HepG2 (cell line): Measurements from ENCODE around the gene PRRT2. TPM values are rescaled to one million over a fixed set of nuclear protein-coding genes. Genes with fewer than 3 reads are reported as not detected.

ENCODE experiments used
- CREB3 ChIP-seq: sonication (generic); formaldehyde crosslinking; IDR thresholded peaks from 2 replicates; pipeline ENCODE4 v1.5.0; 2020; ENCODE audit warnings: missing genetic modification reagents
- FLYWCH1 ChIP-seq: sonication (generic); formaldehyde crosslinking; IDR thresholded peaks from 2 replicates; pipeline ENCODE4 v1.8.1; 2023; ENCODE audit warnings: mild to moderate bottlenecking, missing genetic modification reagents
- HDAC6 ChIP-seq: fragments of 200-600 bp; sonication (generic); IDR thresholded peaks from 2 replicates; pipeline ENCODE4 v1.7.0; 2017; ENCODE audit warnings: mild to moderate bottlenecking, antibody characterized with exemption, low read length, low read depth
- IKZF4 ChIP-seq: sonication (generic); formaldehyde crosslinking; IDR thresholded peaks from 2 replicates; pipeline ENCODE4 v1.5.1; 2020; ENCODE audit warnings: borderline replicate concordance, mild to moderate bottlenecking, low read depth, missing genetic modification reagents; ENCODE audit errors: not compliant biosample characterization
- IRF9 ChIP-seq: sonication (generic); formaldehyde crosslinking; IDR thresholded peaks from 2 replicates; pipeline ENCODE4 v1.8.0; 2022; ENCODE audit warnings: missing genetic modification reagents, mild to moderate bottlenecking, borderline replicate concordance
- KAT7 ChIP-seq: IDR thresholded peaks from 2 replicates; pipeline ENCODE4 v1.6.1; 2018; ENCODE audit warnings: borderline replicate concordance, missing compliant biosample characterization
- NFE2L2 ChIP-seq: fragments of 150-350 bp; IDR thresholded peaks from 2 replicates; pipeline ENCODE4 v1.6.1; 2014; ENCODE audit warnings: low read length
- NR3C1 ChIP-seq: sonication (generic); formaldehyde crosslinking; IDR thresholded peaks from 2 replicates; pipeline ENCODE4 v1.4.0; 2020; ENCODE audit warnings: missing genetic modification reagents
- PRPF4 ChIP-seq: fragments of 200-400 bp; formaldehyde crosslinking; IDR thresholded peaks from 2 replicates; pipeline ENCODE4 v1.6.1; 2016; ENCODE audit warnings: low read length, low read depth; ENCODE audit not compliant: poor library complexity, severe bottlenecking
- RBM39 ChIP-seq: fragments of 200-400 bp; formaldehyde crosslinking; IDR thresholded peaks from one replicate; pipeline ENCODE4 v1.6.1; 2018; ENCODE audit warnings: antibody characterized with exemption, mild to moderate bottlenecking, low read depth, low read length; ENCODE audit not compliant: poor library complexity, severe bottlenecking
- SATB2 ChIP-seq: sonication (generic); formaldehyde crosslinking; IDR thresholded peaks from 2 replicates; pipeline ENCODE4 v1.5.0; 2020; ENCODE audit warnings: missing genetic modification reagents
- TAF1 ChIP-seq: sonication (generic); formaldehyde crosslinking; IDR thresholded peaks from 2 replicates; pipeline ENCODE4 v1.4.0; 2020; ENCODE audit warnings: missing genetic modification reagents
- TP53 ChIP-seq: sonication (generic); formaldehyde crosslinking; conservative IDR thresholded peaks from 2 replicates; pipeline ENCODE4 v1.4.0; 2020; ENCODE audit warnings: missing genetic modification reagents
- ZBTB42 ChIP-seq: sonication (generic); formaldehyde crosslinking; IDR thresholded peaks from 2 replicates; pipeline ENCODE4 v1.5.0; 2020; ENCODE audit warnings: mild to moderate bottlenecking, missing genetic modification reagents
- ZFP41 ChIP-seq: sonication (generic); formaldehyde crosslinking; IDR thresholded peaks from 2 replicates; pipeline ENCODE4 v1.4.0; 2020; ENCODE audit warnings: mild to moderate bottlenecking, missing genetic modification reagents, borderline replicate concordance
- ZFYVE20 ChIP-seq: sonication (generic); formaldehyde crosslinking; IDR thresholded peaks from 2 replicates; pipeline ENCODE4 v1.8.0; 2023; ENCODE audit warnings: low read depth, mild to moderate bottlenecking, moderate library complexity, missing genetic modification reagents, borderline replicate concordance
- ZNF224 ChIP-seq: sonication (generic); formaldehyde crosslinking; IDR thresholded peaks from 2 replicates; pipeline ENCODE4 v1.5.0; 2020; ENCODE audit warnings: mild to moderate bottlenecking, missing genetic modification reagents
- ZNF3 ChIP-seq: IDR thresholded peaks from 2 replicates; pipeline ENCODE4 v1.7.0; 2017; ENCODE audit warnings: inconsistent platforms
- ZNF558 ChIP-seq: sonication (generic); formaldehyde crosslinking; IDR thresholded peaks from 2 replicates; pipeline ENCODE4 v1.9.0; 2022; ENCODE audit warnings: mild to moderate bottlenecking, missing genetic modification reagents, borderline replicate concordance
- ZNF616 ChIP-seq: sonication (generic); formaldehyde crosslinking; IDR thresholded peaks from 2 replicates; pipeline ENCODE4 v1.5.0; 2020; ENCODE audit warnings: low read depth, mild to moderate bottlenecking, missing genetic modification reagents
- ZNF737 ChIP-seq: sonication (generic); formaldehyde crosslinking; IDR thresholded peaks from 2 replicates; pipeline ENCODE4 v1.5.0; 2020; ENCODE audit warnings: missing genetic modification reagents, mild to moderate bottlenecking, borderline replicate concordance
- ZNF740 ChIP-seq: sonication (generic); formaldehyde crosslinking; IDR thresholded peaks from 2 replicates; pipeline ENCODE4 v1.4.0; 2020; ENCODE audit warnings: missing genetic modification reagents
- ZNF772 ChIP-seq: sonication (generic); formaldehyde crosslinking; IDR thresholded peaks from 2 replicates; pipeline ENCODE4 v1.5.0; 2020; ENCODE audit warnings: mild to moderate bottlenecking, missing genetic modification reagents
- ZSCAN25 ChIP-seq: sonication (generic); formaldehyde crosslinking; IDR thresholded peaks from 2 replicates; pipeline ENCODE4 v1.8.0; 2022; ENCODE audit warnings: mild to moderate bottlenecking, missing genetic modification reagents
- polyA plus RNA-seq, 8 experiments: library from polyadenylated mRNA; depleted of rRNA in 3 of 8; stranded (reverse) in 7 of 8; unstranded in 1 of 8; fragments of >200 nt; fragmentation: Illumina TruSeq in 4 of 8; extraction: Trizol in 4 of 8; gene quantifications; 2 replicates each; pipeline versions ENCODE4 v1.2.1 to v1.2.3, GENCODE V29; 2011 to 2016; ENCODE audit warnings: low read depth in 4 of 8, missing spikeins in 1 of 8, mixed read lengths in 1 of 8; ENCODE audit not compliant: insufficient read depth in 1 of 8
- total RNA-seq, 5 experiments: library from RNA; depleted of rRNA; stranded (reverse); fragments of >200 nt; fragmentation: Illumina TruSeq; extraction: Trizol; gene quantifications; 2 replicates each; pipeline ENCODE4 v1.2.3, GENCODE V29; 2016; ENCODE audit warnings: low read depth in 1 of 5
- TF ChIP-seq, protein P1 (sequence below): sonication (generic); formaldehyde crosslinking; IDR thresholded peaks from 2 replicates; pipeline ENCODE4 v1.4.0; 2020; ENCODE audit warnings: missing genetic modification reagents
- TF ChIP-seq, protein P2 (sequence below): sonication (generic); formaldehyde crosslinking; IDR thresholded peaks from 2 replicates; pipeline ENCODE4 v1.4.0; 2020; ENCODE audit warnings: mild to moderate bottlenecking, low read depth, missing genetic modification reagents
- TF ChIP-seq, protein P3 (sequence below): sonication (generic); formaldehyde crosslinking; IDR thresholded peaks from 2 replicates; pipeline ENCODE4 v1.4.0; 2020; ENCODE audit warnings: missing genetic modification reagents

PRRT2 gene
- total and polyA plus RNA-seq, 2 of the 13 experiments (the other 11 are each of a cell fraction or from before 2014, with no cell fraction given), result 0.51 to 1.1 TPM

DNA sequence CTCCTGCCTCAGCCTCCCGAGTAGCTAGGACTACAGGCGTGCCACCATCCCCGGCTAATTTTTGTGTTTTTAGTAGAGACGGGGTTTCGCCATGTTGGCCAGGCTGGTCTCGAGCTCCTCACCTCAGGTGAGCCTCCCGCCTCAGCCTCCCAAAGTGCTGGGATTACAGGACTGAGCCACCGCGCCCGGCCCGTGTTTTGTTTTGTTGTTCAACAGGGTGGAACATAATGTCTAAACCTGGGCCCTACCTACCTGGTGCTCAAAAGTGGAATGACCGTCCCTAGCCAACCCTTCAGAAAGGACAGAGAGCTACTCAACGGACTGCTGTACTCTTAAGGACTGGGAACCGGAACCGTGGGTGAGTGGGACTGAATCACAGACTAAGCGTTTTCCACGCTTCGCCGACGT, 22.2 kb upstream of the PRRT2 start (continued):
- TF ChIP-seq ZNF772 (CRISPR knock-in tag) (no peak), TAF1 (CRISPR knock-in tag) (no peak), CREB3 (peak; percentile 24; the same call in 1 of the 2 replicates), ZNF224 (CRISPR knock-in tag) (no peak), ZFYVE20 (no peak), IKZF4 (peak; percentile 6), SATB2 (CRISPR knock-in tag) (no peak), NR3C1 (no peak), TP53 (peak; percentile 59; the same call in 1 of the 2 replicates), ZSCAN25 (CRISPR knock-in tag) (no peak), RBM39 (no peak), HDAC6 (no peak), ZNF3 (CRISPR knock-in tag) (no peak), ZNF558 (CRISPR knock-in tag) (0 out of 2 replicates have a peak, but pooled peaks have one; percentile 47), NFE2L2 (no peak), FLYWCH1 (CRISPR knock-in tag) (peak; percentile 86; the same call in 1 of the 2 replicates), PRPF4 (peak; percentile 60), IRF9 (no peak), ZNF616 (CRISPR knock-in tag) (no peak), KAT7 (no peak), ZNF737 (0 out of 2 replicates have a peak, but pooled peaks have one; percentile 59), ZBTB42 (no peak), ZFP41 (CRISPR knock-in tag) (no peak), ZNF740 (CRISPR knock-in tag) (no peak)
- TF ChIP-seq, protein P1, sequence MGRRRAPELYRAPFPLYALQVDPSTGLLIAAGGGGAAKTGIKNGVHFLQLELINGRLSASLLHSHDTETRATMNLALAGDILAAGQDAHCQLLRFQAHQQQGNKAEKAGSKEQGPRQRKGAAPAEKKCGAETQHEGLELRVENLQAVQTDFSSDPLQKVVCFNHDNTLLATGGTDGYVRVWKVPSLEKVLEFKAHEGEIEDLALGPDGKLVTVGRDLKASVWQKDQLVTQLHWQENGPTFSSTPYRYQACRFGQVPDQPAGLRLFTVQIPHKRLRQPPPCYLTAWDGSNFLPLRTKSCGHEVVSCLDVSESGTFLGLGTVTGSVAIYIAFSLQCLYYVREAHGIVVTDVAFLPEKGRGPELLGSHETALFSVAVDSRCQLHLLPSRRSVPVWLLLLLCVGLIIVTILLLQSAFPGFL (CRISPR knock-in tag), result no peak
- TF ChIP-seq, protein P2, sequence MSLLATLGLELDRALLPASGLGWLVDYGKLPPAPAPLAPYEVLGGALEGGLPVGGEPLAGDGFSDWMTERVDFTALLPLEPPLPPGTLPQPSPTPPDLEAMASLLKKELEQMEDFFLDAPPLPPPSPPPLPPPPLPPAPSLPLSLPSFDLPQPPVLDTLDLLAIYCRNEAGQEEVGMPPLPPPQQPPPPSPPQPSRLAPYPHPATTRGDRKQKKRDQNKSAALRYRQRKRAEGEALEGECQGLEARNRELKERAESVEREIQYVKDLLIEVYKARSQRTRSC (CRISPR knock-in tag), result peak; percentile 4; the same call in 1 of the 2 replicates
- TF ChIP-seq, protein P3, sequence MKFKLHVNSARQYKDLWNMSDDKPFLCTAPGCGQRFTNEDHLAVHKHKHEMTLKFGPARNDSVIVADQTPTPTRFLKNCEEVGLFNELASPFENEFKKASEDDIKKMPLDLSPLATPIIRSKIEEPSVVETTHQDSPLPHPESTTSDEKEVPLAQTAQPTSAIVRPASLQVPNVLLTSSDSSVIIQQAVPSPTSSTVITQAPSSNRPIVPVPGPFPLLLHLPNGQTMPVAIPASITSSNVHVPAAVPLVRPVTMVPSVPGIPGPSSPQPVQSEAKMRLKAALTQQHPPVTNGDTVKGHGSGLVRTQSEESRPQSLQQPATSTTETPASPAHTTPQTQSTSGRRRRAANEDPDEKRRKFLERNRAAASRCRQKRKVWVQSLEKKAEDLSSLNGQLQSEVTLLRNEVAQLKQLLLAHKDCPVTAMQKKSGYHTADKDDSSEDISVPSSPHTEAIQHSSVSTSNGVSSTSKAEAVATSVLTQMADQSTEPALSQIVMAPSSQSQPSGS (CRISPR knock-in tag), result no peak
